HG02798 (cell line): Measurements from ENCODE around the gene ZNF606.

Experiments used
- ATAC-seq: cut with Tn5 transposase; IDR thresholded peaks from one replicate; pipeline ENCODE4 v1.9.1; 2021; ENCODE audit warnings: mild to moderate bottlenecking; ENCODE audit not compliant: unreplicated experiment, poor library complexity

Gene ZNF606

GRCh38 chr19:58002384-58003173, at the start of gene ZNF606:
Gene ZNF606 (minus strand): TSS chr19:58002820. CDS start chr19:58001319, 1,501 bp downstream.
- ATAC-seq = peak; percentile 98

- no peak for ATAC-seq
Observed at GRCh38 chr19:58052256-58052655, 49.6 kb upstream of the ZNF606 start.

GRCh38 chr19:58047672-58048071, 45.1 kb upstream of the ZNF606 start:
- no peak for ATAC-seq

GRCh38 chr19:58046856-58047255, 44.2 kb upstream of the ZNF606 start:
- ATAC-seq = no peak

DNA sequence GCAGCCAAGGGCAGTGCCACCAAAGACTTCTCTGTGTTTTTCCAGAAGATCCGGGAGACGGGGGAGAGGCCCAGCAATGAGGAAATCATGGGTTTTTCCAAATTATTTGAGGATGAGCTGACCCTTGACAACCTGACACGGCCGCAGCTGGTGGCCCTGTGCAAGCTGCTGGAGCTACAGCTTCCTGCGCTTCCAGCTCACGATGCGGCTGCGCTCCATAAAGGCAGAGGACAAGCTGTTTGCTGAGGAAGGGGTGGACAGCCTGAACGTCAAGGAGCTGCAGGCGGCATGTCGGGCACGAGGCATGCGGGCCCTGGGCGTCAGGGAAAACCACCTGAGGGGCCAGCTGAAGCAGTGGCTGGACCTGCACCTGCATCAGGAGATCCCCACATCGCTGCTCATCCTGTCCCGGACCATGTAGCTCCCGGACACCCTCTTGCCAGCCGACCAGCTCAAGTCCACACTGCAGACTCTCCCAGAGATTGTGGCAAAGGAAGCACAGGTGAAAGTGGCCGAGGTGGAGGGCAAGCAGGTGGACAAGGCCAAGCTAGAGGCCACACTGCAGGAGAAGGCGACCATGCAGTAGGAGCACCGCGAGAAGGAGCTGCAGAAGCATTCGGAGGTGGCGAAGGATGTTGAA, 42.9 kb upstream of the ZNF606 start:
- no peak for ATAC-seq

GRCh38 chr19:58044886-58045285, 42.3 kb upstream of the ZNF606 start:
- ATAC-seq = no peak

- ATAC-seq = no peak
Observed at GRCh38 chr19:58044391-58044790, 41.8 kb upstream of the ZNF606 start.

- no peak for ATAC-seq
Observed at GRCh38 chr19:58042495-58043340, 40.1 kb upstream of the ZNF606 start.

DNA sequence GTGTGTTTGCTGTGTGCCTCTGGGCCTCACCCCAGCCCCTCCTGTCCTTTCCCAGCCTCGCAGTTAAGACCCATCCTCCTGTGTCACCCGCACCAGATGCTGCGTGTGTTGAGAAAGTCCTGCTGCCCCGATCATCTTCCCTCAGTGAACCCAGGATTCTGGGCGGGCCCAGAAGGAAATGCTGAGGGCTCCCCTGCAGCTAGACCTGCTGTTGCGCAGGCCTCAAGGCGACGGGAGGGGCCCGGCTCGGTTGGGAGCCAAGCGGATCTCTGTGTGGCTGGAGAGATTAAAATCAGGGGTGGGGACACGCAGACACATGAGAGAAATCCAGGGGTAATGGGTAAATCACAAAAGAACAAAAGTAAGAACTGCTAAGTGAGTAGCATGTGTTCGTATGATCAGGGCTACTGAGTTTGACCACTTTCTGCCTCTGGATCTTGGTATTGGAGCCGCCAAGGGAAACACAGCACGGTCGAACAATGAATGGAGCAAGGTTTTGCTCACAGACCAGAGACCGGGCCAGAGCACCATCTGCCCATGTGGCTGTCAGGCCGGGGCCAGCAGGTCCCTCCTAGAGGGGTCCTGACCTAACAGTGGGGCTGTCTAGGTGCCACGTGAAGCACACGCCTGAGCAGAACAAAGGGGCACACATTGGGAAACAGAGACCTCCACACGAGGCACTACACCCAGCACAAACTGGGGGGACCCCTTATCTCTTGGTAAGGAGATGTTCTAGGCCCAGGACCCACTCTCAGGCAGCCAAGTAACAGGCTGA, 38.3 kb upstream of the ZNF606 start:
- no peak for ATAC-seq

- no peak for ATAC-seq
Observed at GRCh38 chr19:58038688-58039204, 36.1 kb upstream of the ZNF606 start.

- no peak for ATAC-seq
Observed at GRCh38 chr19:58037927-58038687, 35.5 kb upstream of the ZNF606 start.

- ATAC-seq = no peak
Observed at GRCh38 chr19:58035863-58036262, 33.2 kb upstream of the ZNF606 start.

DNA sequence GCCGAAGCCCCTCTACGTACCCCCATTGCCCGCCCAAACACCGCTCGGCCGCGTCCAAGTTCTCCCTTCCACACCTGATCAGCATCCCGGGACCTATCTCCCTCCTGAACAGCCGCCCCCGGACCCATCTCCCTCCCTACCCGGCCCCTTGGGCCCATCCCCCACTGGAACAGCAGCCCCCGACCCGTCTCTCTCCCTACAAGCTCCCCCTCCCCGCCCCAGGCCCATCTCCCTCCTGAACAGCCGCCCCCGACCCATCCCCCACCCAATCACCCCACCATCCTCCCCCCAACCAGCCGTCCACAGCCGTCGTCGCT, 31.8 kb upstream of the ZNF606 start:
- ATAC-seq = no peak

- ATAC-seq = no peak
Observed at GRCh38 chr19:58033741-58034476, 31.3 kb upstream of the ZNF606 start, which contains the start of gene ZSCAN1. Gene ZSCAN1 (plus strand): TSS chr19:58034025. CDS start chr19:58037837, 3,812 bp downstream.

GRCh38 chr19:58024661-58025060, 22.0 kb upstream of the ZNF606 start:
- no peak for ATAC-seq

DNA sequence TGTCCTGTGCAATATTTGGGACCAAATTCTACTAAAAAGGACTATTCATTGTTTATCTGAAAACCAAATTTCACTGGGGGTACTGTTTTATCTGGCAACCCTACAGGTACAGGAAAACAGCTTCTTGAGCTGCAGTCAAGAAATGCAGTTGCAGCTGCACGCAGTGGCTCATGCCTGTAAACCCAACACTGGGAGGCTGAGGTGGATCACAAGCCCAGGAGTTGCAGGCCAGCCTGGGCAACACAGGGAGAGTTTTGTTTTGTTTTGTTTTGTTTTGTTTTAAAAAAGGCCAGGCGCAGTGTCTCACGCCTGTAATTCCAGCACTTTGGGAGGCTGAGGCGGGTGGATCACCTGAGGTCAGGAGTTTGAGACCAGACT, 19.7 kb upstream of the ZNF606 start:
- no peak for ATAC-seq

- ATAC-seq = no peak
Observed at GRCh38 chr19:58021541-58022282, 19.1 kb upstream of the ZNF606 start.

GRCh38 chr19:58020129-58020528, 17.5 kb upstream of the ZNF606 start:
- ATAC-seq = no peak
